K562 (cell line): ENCODE results near the gene BCL2A1. TPM values are rescaled to one million over a fixed set of nuclear protein-coding genes. Genes with fewer than 3 reads are reported as not detected.

ENCODE experiments used
- ATAC-seq: fragments of 200-7000 bp; cut with Tn5 transposase; 3 replicates; pipeline ENCODE4 v1.9.1; 2020; ENCODE audit warnings: moderate library complexity
- BruUV-seq: library from RNA; stranded (reverse); fragments of 400-500 nt; replicated peaks from 2 replicates; lab custom pipeline; 2021; lab: Mats Ljungman, UMichigan
- CTCF ChIA-PET: fragments of 300-600 bp; formaldehyde crosslinking; extraction: SDS; loops from one replicate; lab custom pipeline; 2021; ENCODE audit warnings: low intra/inter-chr PET ratio; lab: Yijun Ruan, JAX
- POLR2A ChIA-PET: fragments of 300-600, 350-650 bp; sonication (Branson Sonifier 250); formaldehyde crosslinking; extraction: SDS; loops from one replicate; lab custom pipeline; 2021; ENCODE audit warnings: antibody characterized with exemption, inconsistent platforms; lab: Yijun Ruan, JAX
- DNase-seq, 4 experiments: peaks; one replicate each; pipeline versions ENCODE4 v3.0.0 to v3.0.0-alpha.2; 2011 to 2018; ENCODE audit warnings: low spot score in 3 of 4, mixed read lengths in 3 of 4; ENCODE audit errors: extremely low read depth in 1 of 4
- FAIRE-seq: peaks from 2 replicates; lab custom pipeline; 2011; peaks lifted over from hg19 to GRCh38; lab: Jason Lieb, UNC
- H2AFZ ChIP-seq: 2 replicates; pipeline ENCODE4 v1.6.0; 2011; ENCODE audit warnings: low read depth, low read length, control low read depth, inconsistent platforms
- H3K27ac ChIP-seq: fragments of 200-600 bp; 3 replicates; pipeline ENCODE4 v1.8.0; 2011; ENCODE audit warnings: low read depth, mild to moderate bottlenecking, control low read depth, inconsistent platforms, low read length, moderate library complexity, mixed read lengths; ENCODE audit errors: extremely low read depth
- H3K27me3 ChIP-seq, 2 experiments: fragments of 300-600 bp in 1 of 2; 2 replicates in 1 of 2; 3 replicates in 1 of 2; pipeline versions ENCODE4 v1.6.0 to v1.8.0; 2011; ENCODE audit warnings: inconsistent platforms in 2 of 2, low read length in 2 of 2, mild to moderate bottlenecking in 1 of 2, mixed read lengths in 1 of 2, moderate library complexity in 1 of 2; ENCODE audit not compliant: control insufficient read depth in 2 of 2, insufficient read depth in 2 of 2
- H3K36me3 ChIP-seq: fragments of 300-600 bp; 3 replicates; pipeline ENCODE4 v1.8.0; 2011; ENCODE audit warnings: mild to moderate bottlenecking, low read length, inconsistent platforms; ENCODE audit not compliant: control insufficient read depth, insufficient read depth
- H3K4me1 ChIP-seq, 2 experiments: fragments of 200-600 bp in 1 of 2; replicated peaks in 1 of 2; 2 replicates in 1 of 2; 3 replicates in 1 of 2; pipeline versions ENCODE4 v1.5.1 to v1.8.0; 2011; ENCODE audit warnings: inconsistent platforms in 2 of 2, low read length in 2 of 2, mild to moderate bottlenecking in 1 of 2, mixed read lengths in 1 of 2, moderate library complexity in 1 of 2; ENCODE audit not compliant: control insufficient read depth in 2 of 2, insufficient read depth in 2 of 2
- H3K4me2 ChIP-seq: 2 replicates; pipeline ENCODE4 v1.6.1; 2011; ENCODE audit warnings: low read length, control low read depth, inconsistent platforms, mixed read lengths; ENCODE audit not compliant: insufficient read depth
- H3K4me3 ChIP-seq: fragments of 200-600 bp; sonication (generic), shearing (Covaris generic); 2 replicates; pipeline ENCODE4 v1.5.1; 2016; ENCODE audit warnings: control low read depth, inconsistent platforms
- H3K79me2 ChIP-seq: fragments of 200-600 bp; 3 replicates; pipeline ENCODE4 v1.8.0; 2011; ENCODE audit warnings: low read length, inconsistent platforms; ENCODE audit not compliant: control insufficient read depth, insufficient read depth
- H3K9ac ChIP-seq, 2 experiments: 2 replicates each; pipeline versions ENCODE4 v1.6.0 to v1.6.1; 2011; ENCODE audit warnings: low read depth in 2 of 2, low read length in 2 of 2, control low read depth in 1 of 2, inconsistent platforms in 1 of 2, mild to moderate bottlenecking in 1 of 2, mixed read lengths in 1 of 2; ENCODE audit not compliant: insufficient read depth in 1 of 2
- H3K9me1 ChIP-seq: one replicate; pipeline ENCODE4 v1.6.0; 2011; ENCODE audit warnings: inconsistent platforms, mild to moderate bottlenecking, low read length, moderate library complexity; ENCODE audit not compliant: control insufficient read depth, insufficient read depth
- H3K9me3 ChIP-seq: replicated peaks from 2 replicates; pipeline ENCODE4 v1.5.1; 2011; ENCODE audit warnings: low read depth, low read length, inconsistent platforms; ENCODE audit not compliant: control insufficient read depth, insufficient read depth
- H4K20me1 ChIP-seq: replicated peaks from 2 replicates; pipeline ENCODE4 v1.6.1; 2011; ENCODE audit warnings: low read length, inconsistent platforms, mixed read lengths; ENCODE audit not compliant: control insufficient read depth, insufficient read depth
- CCNT2 ChIP-seq: IDR thresholded peaks from 2 replicates; pipeline ENCODE4 v1.6.1; 2011; ENCODE audit warnings: borderline replicate concordance, low read depth, mild to moderate bottlenecking, moderate library complexity, mixed read lengths, low read length; ENCODE audit not compliant: insufficient read length; ENCODE audit errors: extremely low read depth
- FOXK2 ChIP-seq, 2 experiments: fragments of 450-650 bp; IDR thresholded peaks in 1 of 2; conservative IDR thresholded peaks in 1 of 2; 2 replicates each; pipeline ENCODE4 v1.6.1; 2016; ENCODE audit warnings: low read depth in 2 of 2, mild to moderate bottlenecking in 1 of 2
- GABPA ChIP-seq: fragments of 200-800 bp; sonication (Bioruptor generic); conservative IDR thresholded peaks from 2 replicates; pipeline ENCODE4 v1.6.1; 2016; ENCODE audit warnings: low read depth, missing genetic modification characterization, missing compliant biosample characterization
- GATAD2A ChIP-seq: fragments of 450-650 bp; IDR thresholded peaks from 2 replicates; pipeline ENCODE4 v1.6.1; 2017
- JUN ChIP-seq, 2 experiments: sonication (generic) in 1 of 2; formaldehyde crosslinking in 1 of 2; IDR thresholded peaks; 2 replicates each; pipeline versions ENCODE4 v1.6.1 to v1.8.0; 2012 to 2022; ENCODE audit warnings: borderline replicate concordance in 2 of 2, mild to moderate bottlenecking in 2 of 2, improper control_type of control experiment in 1 of 2, low read depth in 1 of 2, low read length in 1 of 2, missing genetic modification reagents in 1 of 2
- KDM1A ChIP-seq, 2 experiments: fragments of 450-650 bp; IDR thresholded peaks; 2 replicates each; pipeline ENCODE4 v1.6.1; 2016; ENCODE audit warnings: mild to moderate bottlenecking in 2 of 2
- NFIX ChIP-seq: fragments of 250-450 bp; sonication (Bioruptor Pico); IDR thresholded peaks from 2 replicates; pipeline ENCODE4 v1.4.0; 2020; ENCODE audit warnings: low read depth, mild to moderate bottlenecking, moderate library complexity
- NRF1 ChIP-seq, 2 experiments: fragments of 450-650 bp; IDR thresholded peaks in 1 of 2; conservative IDR thresholded peaks in 1 of 2; 2 replicates each; pipeline ENCODE4 v1.6.1; 2014; ENCODE audit warnings: mild to moderate bottlenecking in 2 of 2
- TGIF2 ChIP-seq: sonication (generic); formaldehyde crosslinking; IDR thresholded peaks from 2 replicates; pipeline ENCODE4 v1.8.1; 2022; ENCODE audit warnings: mild to moderate bottlenecking, missing genetic modification reagents, moderate library complexity
- ZFP1 ChIP-seq: fragments of 450-650 bp; formaldehyde crosslinking; IDR thresholded peaks from 2 replicates; pipeline ENCODE4 v1.4.0; 2020; ENCODE audit warnings: mild to moderate bottlenecking, mixed read lengths
- ZFP36 ChIP-seq: fragments of 150-350 bp; IDR thresholded peaks from 2 replicates; pipeline ENCODE4 v1.6.1; 2018; ENCODE audit warnings: low read length, low read depth; ENCODE audit not compliant: partially characterized antibody
- ZNF224 ChIP-seq: sonication (generic); formaldehyde crosslinking; IDR thresholded peaks from 2 replicates; pipeline ENCODE4 v1.8.0; 2022; ENCODE audit warnings: mild to moderate bottlenecking, missing genetic modification reagents
- ZNF507 ChIP-seq: conservative IDR thresholded peaks from 2 replicates; pipeline ENCODE4 v1.6.1; 2017; ENCODE audit warnings: missing genetic modification characterization, missing compliant biosample characterization
- ZZZ3 ChIP-seq: fragments of 450-650 bp; IDR thresholded peaks from 2 replicates; pipeline ENCODE4 v1.6.1; 2016; ENCODE audit warnings: antibody characterized with exemption, mild to moderate bottlenecking, moderate library complexity
- WGBS: fragments of 100-300 bp; shearing (Covaris generic); methylation state at CpG from one replicate; pipeline ENCODE4 v1.1.6; 2016; ENCODE audit warnings: low coverage, mixed read lengths; ENCODE audit not compliant: insufficient coverage; ENCODE audit errors: missing lambda C conversion rate; 5-methylcytosine and 5-hydroxymethylcytosine counted together
- in situ Hi-C: fragments of 300-500 bp; cut with MboI; formaldehyde crosslinking; loops from 4 replicates; pipeline ENCODE4 v1.15.0; 2018; ENCODE audit warnings: inconsistent platforms, mixed read lengths
- intact Hi-C: fragments of 100-400 bp; cut with micrococcal nuclease; formaldehyde crosslinking; loops from 2 replicates; pipeline ENCODE4 v1.14.2; 2022
- polyA plus RNA-seq, 8 experiments: library from polyadenylated mRNA; depleted of rRNA in 4 of 8; stranded (reverse) in 5 of 8; unstranded in 3 of 8; fragments of >200 nt; fragmentation: Nextera tagmentation in 2 of 8; fragmentation: Illumina TruSeq in 1 of 8; extraction: Ambion mirVana in 2 of 8; extraction: Trizol in 1 of 8; gene quantifications; 2 replicates each; pipeline versions ENCODE4 v1.2.1 to v1.2.3, GENCODE V29; 2011 to 2014; ENCODE audit warnings: inconsistent platforms in 1 of 8, missing spikeins in 1 of 8
- total RNA-seq, 7 experiments: library from RNA; depleted of rRNA in 6 of 7; stranded (reverse); fragments of >200 nt in 6 of 7; fragmentation: Illumina TruSeq in 2 of 7; extraction: Trizol in 2 of 7; gene quantifications; 2 replicates each; pipeline versions ENCODE4 v1.2.1 to v1.2.3, GENCODE V29; 2011 to 2021; ENCODE audit warnings: low replicate concordance in 1 of 7
- TF ChIP-seq, protein P1 (sequence below): fragments of 250-450 bp; sonication (Bioruptor Pico); IDR thresholded peaks from 2 replicates; pipeline ENCODE4 v1.5.0; 2021; ENCODE audit warnings: mild to moderate bottlenecking, borderline replicate concordance
- TF ChIP-seq, protein P2 (sequence below): fragments of 250-450 bp; sonication (Bioruptor Pico); IDR thresholded peaks from 2 replicates; pipeline ENCODE4 v1.5.0; 2022; ENCODE audit warnings: mild to moderate bottlenecking

Gene BCL2A1
- total and polyA plus RNA-seq, 9 of the 15 experiments (the other 6 are each of a cell fraction or from before 2014, with no cell fraction given), result 0.11 to 1.2 (median 0.25) TPM; not detected in 4

DNA sequence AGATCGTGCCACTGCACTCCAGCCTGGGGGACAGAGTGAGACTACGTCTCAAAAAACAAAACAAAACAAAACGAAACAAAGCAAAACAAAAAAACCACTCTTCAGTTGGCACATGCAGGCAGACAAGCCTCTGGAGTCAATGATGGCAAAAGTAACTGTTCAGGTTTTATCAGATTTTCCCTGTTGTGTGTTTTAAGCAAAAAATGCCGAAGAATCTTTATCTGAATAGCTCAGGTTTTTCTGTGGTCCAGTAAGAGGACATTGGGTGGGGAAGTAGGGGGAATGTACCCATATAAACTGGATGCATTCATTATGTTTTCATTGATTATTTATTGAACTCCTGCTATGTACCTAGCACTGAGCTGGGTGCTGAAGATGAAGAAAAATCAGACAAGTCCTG lies 20.8 kb upstream of the BCL2A1 start:
- Histone ChIP-seq H3K9me3 (no peaks in the 10 kb centered on the region), H3K4me3 (no peak overlapping the region), H3K79me2 (no peaks in the 10 kb centered on the region), H3K9ac (no peak overlapping the region), H3K27ac (no peak overlapping the region), H3K4me2 (no peak overlapping the region), H2AFZ (no peak overlapping the region), H3K36me3 (no peaks in the 10 kb centered on the region), H3K27me3 (no peaks in the 10 kb centered on the region; a peak in 1 of 5 replicates), H4K20me1 (no peaks in the 10 kb centered on the region), H3K9me1 (no peaks in the 10 kb centered on the region), H3K4me1 (no peaks in the 10 kb centered on the region; a peak in 2 of 5 replicates)
- 28% methylated on average over 3 of the region's 4 CpGs for WGBS
- CTCF ChIA-PET, result interaction anchor here (0.7 kb wide), 1 partner anchor 611 kb away, joined by 5 read pairs; no protein-coding TSS in a partner anchor
- BruUV-seq, result no TSS peak
- in situ Hi-C loops, result loop anchor here (5.0 kb wide), 1 partner anchor 90 kb away; no protein-coding TSS in a partner anchor
- TF ChIP-seq ZFP1 (CRISPR knock-in tag) (no peak), CCNT2 (no peak), GABPA (tag) (no peak), ZNF507 (no peak), NRF1 (conservative IDR thresholded peaks at IDR 0.05 in 1 of 2, IDR thresholded peaks at IDR 0.05 in 1 of 2) (no peak), KDM1A (IDR thresholded peaks at IDR 0.05) (no peak), TGIF2 (CRISPR knock-in tag) (no peak), ZFP36 (no peak), ZNF224 (no peak), NFIX (no peak), JUN (IDR thresholded peaks at IDR 0.05; ENCODE audit: borderline replicate concordance, low read depth, low read length) (no peak), JUN (CRISPR knock-in tag; IDR thresholded peaks at IDR 0.05; ENCODE audit: borderline replicate concordance) (no peak), FOXK2 (conservative IDR thresholded peaks at IDR 0.05 in 1 of 2, IDR thresholded peaks at IDR 0.05 in 1 of 2; ENCODE audit: low read depth in 2 of 2) (no peak), GATAD2A (no peak), ZZZ3 (no peak)
- TF ChIP-seq, protein P1, sequence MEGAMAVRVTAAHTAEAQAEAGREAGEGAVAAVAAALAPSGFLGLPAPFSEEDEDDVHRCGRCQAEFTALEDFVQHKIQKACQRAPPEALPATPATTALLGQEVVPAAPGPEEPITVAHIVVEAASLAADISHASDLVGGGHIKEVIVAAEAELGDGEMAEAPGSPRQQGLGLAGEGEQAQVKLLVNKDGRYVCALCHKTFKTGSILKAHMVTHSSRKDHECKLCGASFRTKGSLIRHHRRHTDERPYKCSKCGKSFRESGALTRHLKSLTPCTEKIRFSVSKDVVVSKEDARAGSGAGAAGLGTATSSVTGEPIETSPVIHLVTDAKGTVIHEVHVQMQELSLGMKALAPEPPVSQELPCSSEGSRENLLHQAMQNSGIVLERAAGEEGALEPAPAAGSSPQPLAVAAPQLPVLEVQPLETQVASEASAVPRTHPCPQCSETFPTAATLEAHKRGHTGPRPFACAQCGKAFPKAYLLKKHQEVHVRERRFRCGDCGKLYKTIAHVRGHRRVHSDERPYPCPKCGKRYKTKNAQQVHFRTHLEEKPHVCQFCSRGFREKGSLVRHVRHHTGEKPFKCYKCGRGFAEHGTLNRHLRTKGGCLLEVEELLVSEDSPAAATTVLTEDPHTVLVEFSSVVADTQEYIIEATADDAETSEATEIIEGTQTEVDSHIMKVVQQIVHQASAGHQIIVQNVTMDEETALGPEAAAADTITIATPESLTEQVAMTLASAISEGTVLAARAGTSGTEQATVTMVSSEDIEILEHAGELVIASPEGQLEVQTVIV (CRISPR knock-in tag), result no peak
- TF ChIP-seq, protein P2, sequence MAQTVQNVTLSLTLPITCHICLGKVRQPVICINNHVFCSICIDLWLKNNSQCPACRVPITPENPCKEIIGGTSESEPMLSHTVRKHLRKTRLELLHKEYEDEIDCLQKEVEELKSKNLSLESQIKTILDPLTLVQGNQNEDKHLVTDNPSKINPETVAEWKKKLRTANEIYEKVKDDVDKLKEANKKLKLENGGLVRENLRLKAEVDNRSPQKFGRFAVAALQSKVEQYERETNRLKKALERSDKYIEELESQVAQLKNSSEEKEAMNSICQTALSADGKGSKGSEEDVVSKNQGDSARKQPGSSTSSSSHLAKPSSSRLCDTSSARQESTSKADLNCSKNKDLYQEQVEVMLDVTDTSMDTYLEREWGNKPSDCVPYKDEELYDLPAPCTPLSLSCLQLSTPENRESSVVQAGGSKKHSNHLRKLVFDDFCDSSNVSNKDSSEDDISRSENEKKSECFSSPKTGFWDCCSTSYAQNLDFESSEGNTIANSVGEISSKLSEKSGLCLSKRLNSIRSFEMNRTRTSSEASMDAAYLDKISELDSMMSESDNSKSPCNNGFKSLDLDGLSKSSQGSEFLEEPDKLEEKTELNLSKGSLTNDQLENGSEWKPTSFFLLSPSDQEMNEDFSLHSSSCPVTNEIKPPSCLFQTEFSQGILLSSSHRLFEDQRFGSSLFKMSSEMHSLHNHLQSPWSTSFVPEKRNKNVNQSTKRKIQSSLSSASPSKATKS (CRISPR knock-in tag), result no peak
- DNase-seq (no peak), FAIRE-seq (no peak), ATAC-seq (no peak)
- intact Hi-C loops, result loop anchor here (2.0 to 10.0 kb wide), 5 partner anchors 70 to 607 kb away; partner anchors contain the start of gene MTHFS
- POLR2A ChIA-PET, result no interaction called here
